NT2/D1 (cell line): ENCODE results near the gene ACTL10.

ENCODE experiments used
- DNase-seq: peaks from one replicate; pipeline ENCODE4 v3.0.0-alpha.2; 2011; ENCODE audit warnings: low read depth, low spot score
- H3K27me3 ChIP-seq: 2 replicates; pipeline ENCODE4 v1.6.0; 2011; ENCODE audit warnings: mild to moderate bottlenecking; ENCODE audit not compliant: insufficient read length, insufficient read depth
- H3K36me3 ChIP-seq: 2 replicates; pipeline ENCODE4 v1.6.1; 2011; ENCODE audit warnings: mild to moderate bottlenecking, low read length, mixed read lengths; ENCODE audit not compliant: insufficient read depth, insufficient read length
- H3K4me1 ChIP-seq: 2 replicates; pipeline ENCODE4 v1.5.1; 2011; ENCODE audit not compliant: insufficient read depth, insufficient read length
- H3K4me3 ChIP-seq: 2 replicates; pipeline ENCODE4 v1.5.1; 2011; ENCODE audit warnings: low read depth; ENCODE audit not compliant: insufficient read length
- H3K9ac ChIP-seq: 2 replicates; pipeline ENCODE4 v1.6.0; 2011; ENCODE audit warnings: low read depth; ENCODE audit not compliant: insufficient read length
- H3K9me3 ChIP-seq: 2 replicates; pipeline ENCODE4 v1.5.1; 2011; ENCODE audit warnings: mild to moderate bottlenecking, low read length; ENCODE audit not compliant: insufficient read depth
- SUZ12 ChIP-seq: IDR thresholded peaks from 2 replicates; pipeline ENCODE4 v1.6.1; 2011; ENCODE audit not compliant: insufficient read length, insufficient read depth; ENCODE audit errors: extremely low read depth
- YY1 ChIP-seq: IDR thresholded peaks from 2 replicates; pipeline ENCODE4 v1.6.1; 2011; ENCODE audit not compliant: insufficient read length, insufficient read depth
- ZNF274 ChIP-seq: IDR thresholded peaks from 2 replicates; pipeline ENCODE4 v1.6.1; 2011; ENCODE audit warnings: mild to moderate bottlenecking, low read depth, low read length

Gene ACTL10

DNA sequence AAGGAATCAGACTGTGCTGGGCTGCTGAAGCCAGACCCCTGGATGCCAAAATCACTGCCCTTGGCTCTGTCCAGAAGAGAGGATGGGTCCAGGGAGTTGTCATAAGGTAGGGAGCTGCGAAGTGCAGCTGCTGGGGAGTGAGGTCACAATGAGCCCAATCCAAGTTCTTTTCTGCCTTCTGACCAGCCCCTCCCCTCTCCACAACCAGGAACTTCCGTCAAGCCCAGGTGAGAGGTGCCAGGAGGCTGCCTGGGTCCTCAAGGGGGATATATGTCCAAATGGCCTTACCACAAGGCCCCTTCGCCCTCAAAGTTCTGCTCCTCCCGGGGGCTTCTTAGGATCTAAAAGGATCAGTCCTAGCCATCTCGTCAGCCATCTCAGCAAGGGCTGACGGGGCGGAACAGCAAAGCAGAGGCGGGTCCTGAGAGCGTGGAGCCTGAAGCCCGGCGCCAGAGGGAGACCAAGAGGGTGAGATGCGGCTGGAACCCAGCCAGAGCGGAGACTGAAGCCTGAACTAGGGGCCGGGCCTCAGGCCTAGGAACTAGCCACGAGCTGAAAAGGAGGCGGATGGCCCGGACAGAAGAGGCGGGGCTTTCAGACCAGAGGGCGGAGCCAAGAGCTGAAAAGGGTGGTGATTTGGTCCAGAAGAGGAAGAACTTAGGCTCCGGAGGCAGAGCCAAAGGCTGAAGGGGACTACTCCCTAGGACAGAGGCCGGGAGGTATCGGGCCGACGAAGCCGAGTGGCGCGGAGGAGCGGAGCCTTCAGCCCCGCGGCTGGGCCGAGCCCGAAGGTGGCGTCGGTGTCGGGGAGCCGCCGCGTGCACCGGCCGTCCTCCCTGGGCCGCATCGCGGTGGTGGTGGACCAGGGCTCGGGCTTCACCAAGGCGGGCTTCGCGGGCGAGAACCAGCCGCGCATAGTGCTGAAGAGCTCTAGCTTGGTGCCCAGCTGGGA is at the start of gene ACTL10:
Gene ACTL10 (plus strand): TSS at position 651 of the 952 bp plus-strand sequence. CDS start 555 bp downstream, outside the sequence.
- Histone ChIP-seq H3K9ac (peak within 1 kb of the TSS; percentile 94), H3K27me3 (no peaks in the 10 kb centered on the region), H3K4me1 (peaks cover 27% of the 10 kb centered on the region), H3K36me3 (peaks cover 42% of the 10 kb centered on the region), H3K9me3 (no peaks in the 10 kb centered on the region), H3K4me3 (peak within 1 kb of the TSS; percentile 74)
- no peak for TF ChIP-seq SUZ12
- TF ChIP-seq YY1 = no peak
- TF ChIP-seq ZNF274 = no peak
- DNase-seq = peak; percentile 95

DNA sequence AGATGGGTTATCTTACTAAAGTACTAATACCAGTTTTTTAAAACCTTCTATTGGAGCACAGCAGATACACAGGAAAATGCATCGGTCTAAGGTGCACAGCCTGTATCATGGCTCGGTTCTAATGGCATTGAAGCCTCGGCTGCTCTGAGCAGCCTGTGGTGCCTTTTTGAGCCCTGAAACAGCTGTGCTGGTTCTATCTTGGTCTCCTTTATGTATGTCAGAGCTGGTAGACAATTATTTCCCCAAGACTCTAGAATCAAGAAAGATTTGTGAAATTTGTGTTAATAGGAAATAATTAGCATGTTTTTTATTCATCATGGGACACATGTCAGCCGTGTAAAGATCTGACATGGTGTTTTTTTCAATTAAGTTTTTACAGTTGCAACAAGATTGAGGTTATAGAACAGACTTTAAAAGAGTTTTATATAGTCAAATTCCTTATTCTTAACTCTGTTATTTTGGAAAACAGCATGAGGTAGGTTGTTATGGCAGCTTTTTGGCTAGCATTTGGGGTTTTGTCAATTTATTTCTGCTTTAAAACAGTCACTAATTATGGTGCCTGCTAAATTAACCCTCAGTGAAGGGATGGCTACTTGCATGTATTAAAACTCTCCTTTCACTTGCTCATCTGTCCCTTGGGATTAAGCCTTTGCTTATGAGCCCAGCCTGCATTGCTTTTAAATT is 44.9 kb upstream of the ACTL10 start:
- peaks cover 3% of the 10 kb centered on the region for H3K4me1 ChIP-seq
- H3K4me3 ChIP-seq = no peak overlapping the region
- H3K27me3 ChIP-seq = no peaks in the 10 kb centered on the region
- peaks cover 12% of the 10 kb centered on the region for H3K36me3 ChIP-seq
- no peaks in the 10 kb centered on the region for H3K9me3 ChIP-seq
- no peak overlapping the region for H3K9ac ChIP-seq
- no peak for TF ChIP-seq SUZ12
- TF ChIP-seq ZNF274 = no peak
- no peak for TF ChIP-seq YY1
- no peak for DNase-seq

DNA sequence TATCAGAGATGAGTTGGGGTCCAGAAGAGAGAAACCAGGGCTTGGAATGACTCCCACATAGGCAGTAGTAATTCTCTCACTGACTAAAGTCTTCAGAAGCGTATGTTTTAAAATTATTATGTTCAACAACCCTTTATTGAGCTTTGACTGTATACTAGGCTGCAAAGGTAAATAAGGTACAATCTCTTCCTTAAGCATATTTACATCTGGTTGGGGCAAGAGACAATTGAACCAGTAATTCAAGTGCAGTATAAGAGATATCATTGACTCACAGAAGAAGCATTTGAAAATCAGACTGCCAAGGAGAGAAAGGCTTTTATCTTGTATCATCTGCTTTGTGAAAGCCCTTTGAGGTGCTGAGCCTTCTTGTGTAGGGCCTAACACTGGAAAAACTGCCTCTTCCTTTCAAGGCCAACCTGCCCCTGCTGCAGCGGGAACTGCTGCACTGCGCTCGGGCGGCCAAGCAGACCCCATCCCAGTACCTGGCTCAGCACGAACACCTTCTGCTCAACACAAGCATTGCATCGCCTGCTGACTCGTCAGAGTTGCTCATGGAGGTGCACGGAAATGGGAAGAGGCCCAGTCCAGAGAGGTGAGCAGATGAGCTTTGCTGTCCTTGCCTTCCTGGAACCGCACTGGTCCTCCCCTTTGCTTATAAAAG is 43.9 kb upstream of the ACTL10 start:
- H3K9me3 ChIP-seq = no peaks in the 10 kb centered on the region
- TF ChIP-seq YY1 (no peak), ZNF274 (no peak), SUZ12 (no peak)
- no peak overlapping the region for H3K4me3 ChIP-seq
- H3K36me3 ChIP-seq = peaks cover 12% of the 10 kb centered on the region
- DNase-seq = no peak
- peaks cover 3% of the 10 kb centered on the region for H3K4me1 ChIP-seq
- no peaks in the 10 kb centered on the region for H3K27me3 ChIP-seq
- H3K9ac ChIP-seq = no peak overlapping the region

DNA sequence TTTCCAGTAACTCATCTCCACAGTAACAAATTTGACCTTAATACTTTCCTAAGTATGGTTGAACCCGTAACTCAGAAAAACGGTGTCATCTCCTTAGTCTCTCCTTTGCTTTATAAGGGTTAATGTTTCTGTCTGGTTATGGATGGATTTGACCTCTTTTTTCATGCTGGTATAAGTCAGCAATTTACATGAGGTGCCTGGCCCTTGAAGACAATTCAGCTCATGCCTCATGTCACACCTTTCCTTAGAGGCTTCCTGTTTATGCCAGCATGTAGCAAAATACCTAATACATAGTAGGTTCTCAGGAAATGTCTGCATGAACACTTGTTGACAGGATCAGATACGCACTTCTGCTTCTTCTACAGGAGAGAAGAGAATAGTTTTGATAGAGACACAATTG is 42.3 kb upstream of the ACTL10 start:
- H3K4me1 ChIP-seq = peaks cover 3% of the 10 kb centered on the region
- H3K9me3 ChIP-seq = no peaks in the 10 kb centered on the region
- no peak overlapping the region for H3K9ac ChIP-seq
- DNase-seq = no peak
- no peak overlapping the region for H3K4me3 ChIP-seq
- peaks cover 12% of the 10 kb centered on the region for H3K36me3 ChIP-seq
- H3K27me3 ChIP-seq = no peaks in the 10 kb centered on the region
- TF ChIP-seq ZNF274 = no peak
- no peak for TF ChIP-seq YY1
- TF ChIP-seq SUZ12 = no peak

DNA sequence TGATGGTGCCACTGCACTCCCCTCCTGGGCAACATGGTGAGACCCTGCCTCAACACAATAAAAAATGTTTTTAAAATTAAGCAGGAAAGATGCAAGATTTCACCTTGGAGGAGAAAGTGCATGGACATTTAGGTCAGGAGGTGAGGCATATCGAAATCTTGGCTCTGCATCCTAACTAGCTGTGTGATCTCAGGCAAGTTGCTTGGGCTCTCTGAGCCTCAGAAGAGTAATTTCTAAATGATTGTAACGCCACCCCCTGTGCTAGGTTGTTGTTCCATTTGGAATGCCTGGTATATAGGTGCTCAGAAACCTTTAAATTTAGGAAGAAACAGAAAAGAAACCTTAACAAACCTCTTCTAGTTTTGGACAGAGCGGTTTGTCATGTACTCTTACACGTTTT is 40.6 kb upstream of the ACTL10 start:
- H3K27me3 ChIP-seq = no peaks in the 10 kb centered on the region
- peaks cover 3% of the 10 kb centered on the region for H3K4me1 ChIP-seq
- no peak for TF ChIP-seq ZNF274
- no peak for TF ChIP-seq SUZ12
- no peak for TF ChIP-seq YY1
- no peak overlapping the region for H3K4me3 ChIP-seq
- no peaks in the 10 kb centered on the region for H3K9me3 ChIP-seq
- H3K36me3 ChIP-seq = peaks cover 24% of the 10 kb centered on the region
- no peak overlapping the region for H3K9ac ChIP-seq
- DNase-seq = no peak

DNA sequence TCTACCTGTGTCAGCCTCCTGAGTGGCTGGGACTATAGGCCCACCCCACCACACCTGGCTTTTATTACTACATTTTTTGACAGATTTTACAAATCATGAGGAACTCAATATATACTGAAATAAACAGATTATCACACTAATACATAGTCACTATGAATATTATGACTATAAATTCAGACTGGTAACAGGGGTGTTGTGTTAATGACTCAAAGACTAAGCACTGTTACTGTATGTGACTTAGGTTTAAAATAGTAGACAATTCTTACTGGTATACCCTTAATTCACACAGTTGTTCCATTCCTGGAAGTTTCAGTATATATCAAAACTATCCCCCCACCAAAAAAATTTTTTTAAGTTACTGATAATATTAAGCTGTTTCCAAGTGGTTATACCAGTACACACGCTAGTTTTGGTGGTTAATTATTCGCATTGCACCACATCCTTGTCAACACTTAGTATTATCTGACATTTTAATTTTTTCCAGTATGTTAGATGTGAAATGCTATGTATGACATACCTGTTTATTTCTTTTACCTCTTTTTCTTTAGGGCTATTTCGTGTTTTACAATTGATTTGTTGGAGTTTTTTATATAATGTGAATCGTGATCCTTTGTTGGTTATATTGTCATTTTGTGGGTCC is 39.0 kb upstream of the ACTL10 start:
- H3K4me1 ChIP-seq = peaks cover 3% of the 10 kb centered on the region
- H3K4me3 ChIP-seq = no peak overlapping the region
- no peaks in the 10 kb centered on the region for H3K27me3 ChIP-seq
- H3K36me3 ChIP-seq = peaks cover 26% of the 10 kb centered on the region
- H3K9me3 ChIP-seq = no peaks in the 10 kb centered on the region
- H3K9ac ChIP-seq = no peak overlapping the region
- no peak for TF ChIP-seq SUZ12
- TF ChIP-seq YY1 = no peak
- no peak for TF ChIP-seq ZNF274
- no peak for DNase-seq
